Liver (tissue), 3 donors: ENCODE measurements around the gene CCDC86.

Experiments
- EGR1 ChIP-seq, 2 donors: IDR thresholded peaks; 2 replicates each; pipeline ENCODE4 v1.6.1; 2016 to 2018; ENCODE audit warnings: antibody characterized with exemption in 2 of 2, low read depth in 2 of 2
- FOXA1 ChIP-seq: IDR thresholded peaks from 2 replicates; pipeline ENCODE4 v1.6.1; 2016; ENCODE audit warnings: antibody characterized with exemption
- GABPA ChIP-seq, 2 donors: IDR thresholded peaks in 1 of 2; conservative IDR thresholded peaks in 1 of 2; 2 replicates each; pipeline ENCODE4 v1.6.1; 2016; ENCODE audit warnings: antibody characterized with exemption in 2 of 2, mild to moderate bottlenecking in 1 of 2, moderate library complexity in 1 of 2
- HNF4A ChIP-seq, 2 donors: conservative IDR thresholded peaks; 2 replicates each; pipeline ENCODE4 v1.6.1; 2016; ENCODE audit warnings: antibody characterized with exemption in 2 of 2, mild to moderate bottlenecking in 2 of 2
- JUND ChIP-seq, 2 donors: IDR thresholded peaks; 2 replicates each; pipeline ENCODE4 v1.6.1; 2016; ENCODE audit warnings: antibody characterized with exemption in 2 of 2
- RAD21 ChIP-seq, 2 donors: IDR thresholded peaks; 2 replicates each; pipeline ENCODE4 v1.6.1; 2016; ENCODE audit warnings: antibody characterized with exemption in 2 of 2, mild to moderate bottlenecking in 2 of 2
- SP1 ChIP-seq: IDR thresholded peaks from 2 replicates; pipeline ENCODE4 v1.6.1; 2018; ENCODE audit warnings: antibody characterized with exemption, mild to moderate bottlenecking
- TAF1 ChIP-seq: conservative IDR thresholded peaks from 2 replicates; pipeline ENCODE4 v1.6.1; 2016; ENCODE audit warnings: antibody characterized with exemption, mild to moderate bottlenecking
- YY1 ChIP-seq: IDR thresholded peaks from 2 replicates; pipeline ENCODE4 v1.6.1; 2016; ENCODE audit warnings: antibody characterized with exemption, mild to moderate bottlenecking
- TF ChIP-seq, protein P1 (sequence below): fragments of 150-350 bp; IDR thresholded peaks from 2 replicates; pipeline ENCODE4 v1.5.1; 2017; ENCODE audit warnings: improper control_type of control experiment, low read depth, low read length; ENCODE audit not compliant: missing input control
- TF ChIP-seq, protein P2 (sequence below): IDR thresholded peaks from 2 replicates; pipeline ENCODE4 v1.6.1; 2016; ENCODE audit warnings: antibody characterized with exemption
- TF ChIP-seq, protein P3 (sequence below): IDR thresholded peaks from 2 replicates; pipeline ENCODE4 v1.6.1; 2016; ENCODE audit warnings: antibody characterized with exemption
- TF ChIP-seq, protein P4 (sequence below): IDR thresholded peaks from 2 replicates; pipeline ENCODE4 v1.6.1; 2016; ENCODE audit warnings: antibody characterized with exemption
- TF ChIP-seq, protein P5 (sequence below): IDR thresholded peaks from 2 replicates; pipeline ENCODE4 v1.6.1; 2016; ENCODE audit warnings: antibody characterized with exemption, mild to moderate bottlenecking
- donor health status: healthy.
- donor health status: healthy.

DNA sequence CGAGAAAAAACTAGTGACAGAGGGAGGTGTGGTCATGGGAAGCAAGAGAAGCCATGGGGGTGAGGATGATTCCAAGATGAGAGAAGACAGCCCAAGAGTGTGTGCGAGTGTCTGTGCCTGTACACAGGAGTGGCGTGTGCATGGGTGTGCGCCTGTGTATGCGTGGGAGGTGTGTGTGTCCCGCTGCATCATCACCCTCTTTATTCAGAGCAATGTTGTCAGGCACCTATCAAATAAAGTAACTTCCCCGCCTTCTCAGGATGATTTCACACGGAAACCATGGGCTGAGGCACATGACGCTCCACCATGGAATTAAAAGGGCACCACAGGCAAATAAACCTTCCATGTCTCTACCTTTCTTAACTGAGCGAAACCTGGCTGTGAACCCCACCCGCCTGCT lies 32.2 kb upstream of the CCDC86 start:
- TF ChIP-seq, protein P1, sequence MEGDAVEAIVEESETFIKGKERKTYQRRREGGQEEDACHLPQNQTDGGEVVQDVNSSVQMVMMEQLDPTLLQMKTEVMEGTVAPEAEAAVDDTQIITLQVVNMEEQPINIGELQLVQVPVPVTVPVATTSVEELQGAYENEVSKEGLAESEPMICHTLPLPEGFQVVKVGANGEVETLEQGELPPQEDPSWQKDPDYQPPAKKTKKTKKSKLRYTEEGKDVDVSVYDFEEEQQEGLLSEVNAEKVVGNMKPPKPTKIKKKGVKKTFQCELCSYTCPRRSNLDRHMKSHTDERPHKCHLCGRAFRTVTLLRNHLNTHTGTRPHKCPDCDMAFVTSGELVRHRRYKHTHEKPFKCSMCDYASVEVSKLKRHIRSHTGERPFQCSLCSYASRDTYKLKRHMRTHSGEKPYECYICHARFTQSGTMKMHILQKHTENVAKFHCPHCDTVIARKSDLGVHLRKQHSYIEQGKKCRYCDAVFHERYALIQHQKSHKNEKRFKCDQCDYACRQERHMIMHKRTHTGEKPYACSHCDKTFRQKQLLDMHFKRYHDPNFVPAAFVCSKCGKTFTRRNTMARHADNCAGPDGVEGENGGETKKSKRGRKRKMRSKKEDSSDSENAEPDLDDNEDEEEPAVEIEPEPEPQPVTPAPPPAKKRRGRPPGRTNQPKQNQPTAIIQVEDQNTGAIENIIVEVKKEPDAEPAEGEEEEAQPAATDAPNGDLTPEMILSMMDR, result no peak
- TF ChIP-seq, protein P2, sequence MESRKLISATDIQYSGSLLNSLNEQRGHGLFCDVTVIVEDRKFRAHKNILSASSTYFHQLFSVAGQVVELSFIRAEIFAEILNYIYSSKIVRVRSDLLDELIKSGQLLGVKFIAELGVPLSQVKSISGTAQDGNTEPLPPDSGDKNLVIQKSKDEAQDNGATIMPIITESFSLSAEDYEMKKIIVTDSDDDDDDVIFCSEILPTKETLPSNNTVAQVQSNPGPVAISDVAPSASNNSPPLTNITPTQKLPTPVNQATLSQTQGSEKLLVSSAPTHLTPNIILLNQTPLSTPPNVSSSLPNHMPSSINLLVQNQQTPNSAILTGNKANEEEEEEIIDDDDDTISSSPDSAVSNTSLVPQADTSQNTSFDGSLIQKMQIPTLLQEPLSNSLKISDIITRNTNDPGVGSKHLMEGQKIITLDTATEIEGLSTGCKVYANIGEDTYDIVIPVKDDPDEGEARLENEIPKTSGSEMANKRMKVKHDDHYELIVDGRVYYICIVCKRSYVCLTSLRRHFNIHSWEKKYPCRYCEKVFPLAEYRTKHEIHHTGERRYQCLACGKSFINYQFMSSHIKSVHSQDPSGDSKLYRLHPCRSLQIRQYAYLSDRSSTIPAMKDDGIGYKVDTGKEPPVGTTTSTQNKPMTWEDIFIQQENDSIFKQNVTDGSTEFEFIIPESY, result no peak
- TF ChIP-seq, protein P3, sequence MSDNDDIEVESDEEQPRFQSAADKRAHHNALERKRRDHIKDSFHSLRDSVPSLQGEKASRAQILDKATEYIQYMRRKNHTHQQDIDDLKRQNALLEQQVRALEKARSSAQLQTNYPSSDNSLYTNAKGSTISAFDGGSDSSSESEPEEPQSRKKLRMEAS, result no peak
- TF ChIP-seq EGR1 (IDR thresholded peaks at IDR 0.05; ENCODE audit: low read depth in 2 of 2) (no peak), YY1 (no peak), JUND (IDR thresholded peaks at IDR 0.05) (no peak), TAF1 (no peak), SP1 (no peak), GABPA (IDR thresholded peaks at IDR 0.05 in 1 of 2, conservative IDR thresholded peaks at IDR 0.05 in 1 of 2) (no peak), RAD21 (IDR thresholded peaks at IDR 0.05) (no peak), FOXA1 (no peak), HNF4A (conservative IDR thresholded peaks at IDR 0.05) (no peak)
- TF ChIP-seq, protein P4, sequence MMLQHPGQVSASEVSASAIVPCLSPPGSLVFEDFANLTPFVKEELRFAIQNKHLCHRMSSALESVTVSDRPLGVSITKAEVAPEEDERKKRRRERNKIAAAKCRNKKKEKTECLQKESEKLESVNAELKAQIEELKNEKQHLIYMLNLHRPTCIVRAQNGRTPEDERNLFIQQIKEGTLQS, result no peak
- TF ChIP-seq, protein P5, sequence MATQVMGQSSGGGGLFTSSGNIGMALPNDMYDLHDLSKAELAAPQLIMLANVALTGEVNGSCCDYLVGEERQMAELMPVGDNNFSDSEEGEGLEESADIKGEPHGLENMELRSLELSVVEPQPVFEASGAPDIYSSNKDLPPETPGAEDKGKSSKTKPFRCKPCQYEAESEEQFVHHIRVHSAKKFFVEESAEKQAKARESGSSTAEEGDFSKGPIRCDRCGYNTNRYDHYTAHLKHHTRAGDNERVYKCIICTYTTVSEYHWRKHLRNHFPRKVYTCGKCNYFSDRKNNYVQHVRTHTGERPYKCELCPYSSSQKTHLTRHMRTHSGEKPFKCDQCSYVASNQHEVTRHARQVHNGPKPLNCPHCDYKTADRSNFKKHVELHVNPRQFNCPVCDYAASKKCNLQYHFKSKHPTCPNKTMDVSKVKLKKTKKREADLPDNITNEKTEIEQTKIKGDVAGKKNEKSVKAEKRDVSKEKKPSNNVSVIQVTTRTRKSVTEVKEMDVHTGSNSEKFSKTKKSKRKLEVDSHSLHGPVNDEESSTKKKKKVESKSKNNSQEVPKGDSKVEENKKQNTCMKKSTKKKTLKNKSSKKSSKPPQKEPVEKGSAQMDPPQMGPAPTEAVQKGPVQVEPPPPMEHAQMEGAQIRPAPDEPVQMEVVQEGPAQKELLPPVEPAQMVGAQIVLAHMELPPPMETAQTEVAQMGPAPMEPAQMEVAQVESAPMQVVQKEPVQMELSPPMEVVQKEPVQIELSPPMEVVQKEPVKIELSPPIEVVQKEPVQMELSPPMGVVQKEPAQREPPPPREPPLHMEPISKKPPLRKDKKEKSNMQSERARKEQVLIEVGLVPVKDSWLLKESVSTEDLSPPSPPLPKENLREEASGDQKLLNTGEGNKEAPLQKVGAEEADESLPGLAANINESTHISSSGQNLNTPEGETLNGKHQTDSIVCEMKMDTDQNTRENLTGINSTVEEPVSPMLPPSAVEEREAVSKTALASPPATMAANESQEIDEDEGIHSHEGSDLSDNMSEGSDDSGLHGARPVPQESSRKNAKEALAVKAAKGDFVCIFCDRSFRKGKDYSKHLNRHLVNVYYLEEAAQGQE, result no peak
